K562 (cell line): ENCODE results near the gene RAI1. TPM values are rescaled to one million over a fixed set of nuclear protein-coding genes. Genes with fewer than 3 reads are reported as not detected.
"Not testable (repeated sequence)": the region's sequence is repeated elsewhere in the genome, so short reads cannot be mapped to it uniquely, and the experiment has no call there.

ENCODE experiments used
- ATAC-seq: fragments of 200-7000 bp; cut with Tn5 transposase; 3 replicates; pipeline ENCODE4 v1.9.1; 2020; ENCODE audit warnings: moderate library complexity
- BruUV-seq: library from RNA; stranded (reverse); fragments of 400-500 nt; replicated peaks from 2 replicates; lab custom pipeline; 2021; lab: Mats Ljungman, UMichigan
- CTCF ChIA-PET: fragments of 300-600 bp; formaldehyde crosslinking; extraction: SDS; loops from one replicate; lab custom pipeline; 2021; ENCODE audit warnings: low intra/inter-chr PET ratio; lab: Yijun Ruan, JAX
- POLR2A ChIA-PET: fragments of 300-600, 350-650 bp; sonication (Branson Sonifier 250); formaldehyde crosslinking; extraction: SDS; loops from one replicate; lab custom pipeline; 2021; ENCODE audit warnings: antibody characterized with exemption, inconsistent platforms; lab: Yijun Ruan, JAX
- DNase-seq, 4 experiments: peaks; one replicate each; pipeline versions ENCODE4 v3.0.0 to v3.0.0-alpha.2; 2011 to 2018; ENCODE audit warnings: low spot score in 3 of 4, mixed read lengths in 3 of 4; ENCODE audit errors: extremely low read depth in 1 of 4
- FAIRE-seq: peaks from 2 replicates; lab custom pipeline; 2011; peaks lifted over from hg19 to GRCh38; lab: Jason Lieb, UNC
- H2AFZ ChIP-seq: 2 replicates; pipeline ENCODE4 v1.6.0; 2011; ENCODE audit warnings: low read depth, low read length, control low read depth, inconsistent platforms
- H3K27ac ChIP-seq: fragments of 200-600 bp; 3 replicates; pipeline ENCODE4 v1.8.0; 2011; ENCODE audit warnings: low read depth, mild to moderate bottlenecking, control low read depth, inconsistent platforms, low read length, moderate library complexity, mixed read lengths; ENCODE audit errors: extremely low read depth
- H3K27me3 ChIP-seq, 2 experiments: fragments of 300-600 bp in 1 of 2; 2 replicates in 1 of 2; 3 replicates in 1 of 2; pipeline versions ENCODE4 v1.6.0 to v1.8.0; 2011; ENCODE audit warnings: inconsistent platforms in 2 of 2, low read length in 2 of 2, mild to moderate bottlenecking in 1 of 2, mixed read lengths in 1 of 2, moderate library complexity in 1 of 2; ENCODE audit not compliant: control insufficient read depth in 2 of 2, insufficient read depth in 2 of 2
- H3K36me3 ChIP-seq: fragments of 300-600 bp; 3 replicates; pipeline ENCODE4 v1.8.0; 2011; ENCODE audit warnings: mild to moderate bottlenecking, low read length, inconsistent platforms; ENCODE audit not compliant: control insufficient read depth, insufficient read depth
- H3K4me1 ChIP-seq, 2 experiments: fragments of 200-600 bp in 1 of 2; replicated peaks in 1 of 2; 2 replicates in 1 of 2; 3 replicates in 1 of 2; pipeline versions ENCODE4 v1.5.1 to v1.8.0; 2011; ENCODE audit warnings: inconsistent platforms in 2 of 2, low read length in 2 of 2, mild to moderate bottlenecking in 1 of 2, mixed read lengths in 1 of 2, moderate library complexity in 1 of 2; ENCODE audit not compliant: control insufficient read depth in 2 of 2, insufficient read depth in 2 of 2
- H3K4me2 ChIP-seq: 2 replicates; pipeline ENCODE4 v1.6.1; 2011; ENCODE audit warnings: low read length, control low read depth, inconsistent platforms, mixed read lengths; ENCODE audit not compliant: insufficient read depth
- H3K4me3 ChIP-seq: fragments of 200-600 bp; sonication (generic), shearing (Covaris generic); 2 replicates; pipeline ENCODE4 v1.5.1; 2016; ENCODE audit warnings: control low read depth, inconsistent platforms
- H3K79me2 ChIP-seq: fragments of 200-600 bp; 3 replicates; pipeline ENCODE4 v1.8.0; 2011; ENCODE audit warnings: low read length, inconsistent platforms; ENCODE audit not compliant: control insufficient read depth, insufficient read depth
- H3K9ac ChIP-seq, 2 experiments: 2 replicates each; pipeline versions ENCODE4 v1.6.0 to v1.6.1; 2011; ENCODE audit warnings: low read depth in 2 of 2, low read length in 2 of 2, control low read depth in 1 of 2, inconsistent platforms in 1 of 2, mild to moderate bottlenecking in 1 of 2, mixed read lengths in 1 of 2; ENCODE audit not compliant: insufficient read depth in 1 of 2
- H3K9me1 ChIP-seq: one replicate; pipeline ENCODE4 v1.6.0; 2011; ENCODE audit warnings: inconsistent platforms, mild to moderate bottlenecking, low read length, moderate library complexity; ENCODE audit not compliant: control insufficient read depth, insufficient read depth
- H3K9me3 ChIP-seq: replicated peaks from 2 replicates; pipeline ENCODE4 v1.5.1; 2011; ENCODE audit warnings: low read depth, low read length, inconsistent platforms; ENCODE audit not compliant: control insufficient read depth, insufficient read depth
- H4K20me1 ChIP-seq: replicated peaks from 2 replicates; pipeline ENCODE4 v1.6.1; 2011; ENCODE audit warnings: low read length, inconsistent platforms, mixed read lengths; ENCODE audit not compliant: control insufficient read depth, insufficient read depth
- BCOR ChIP-seq: fragments of 450-650 bp; IDR thresholded peaks from 2 replicates; pipeline ENCODE4 v1.6.1; 2016
- FOXK1 ChIP-seq: sonication (generic); formaldehyde crosslinking; IDR thresholded peaks from 2 replicates; pipeline ENCODE4 v1.8.0; 2022; ENCODE audit warnings: missing genetic modification reagents, mild to moderate bottlenecking, borderline replicate concordance
- RBM25 ChIP-seq: fragments of 200-400 bp; formaldehyde crosslinking; IDR thresholded peaks from 2 replicates; pipeline ENCODE4 v1.6.1; 2018; ENCODE audit warnings: low read length, low read depth, moderate library complexity; ENCODE audit not compliant: severe bottlenecking
- ZNF146 ChIP-seq: IDR thresholded peaks from one replicate; pipeline ENCODE4 v1.6.1; 2018; ENCODE audit warnings: missing compliant biosample characterization; ENCODE audit not compliant: unreplicated experiment
- WGBS: fragments of 100-300 bp; shearing (Covaris generic); methylation state at CpG from one replicate; pipeline ENCODE4 v1.1.6; 2016; ENCODE audit warnings: low coverage, mixed read lengths; ENCODE audit not compliant: insufficient coverage; ENCODE audit errors: missing lambda C conversion rate; 5-methylcytosine and 5-hydroxymethylcytosine counted together
- in situ Hi-C: fragments of 300-500 bp; cut with MboI; formaldehyde crosslinking; loops from 4 replicates; pipeline ENCODE4 v1.15.0; 2018; ENCODE audit warnings: inconsistent platforms, mixed read lengths
- intact Hi-C: fragments of 100-400 bp; cut with micrococcal nuclease; formaldehyde crosslinking; loops from 2 replicates; pipeline ENCODE4 v1.14.2; 2022
- polyA plus RNA-seq, 8 experiments: library from polyadenylated mRNA; depleted of rRNA in 4 of 8; stranded (reverse) in 5 of 8; unstranded in 3 of 8; fragments of >200 nt; fragmentation: Nextera tagmentation in 2 of 8; fragmentation: Illumina TruSeq in 1 of 8; extraction: Ambion mirVana in 2 of 8; extraction: Trizol in 1 of 8; gene quantifications; 2 replicates each; pipeline versions ENCODE4 v1.2.1 to v1.2.3, GENCODE V29; 2011 to 2014; ENCODE audit warnings: inconsistent platforms in 1 of 8, missing spikeins in 1 of 8
- total RNA-seq, 7 experiments: library from RNA; depleted of rRNA in 6 of 7; stranded (reverse); fragments of >200 nt in 6 of 7; fragmentation: Illumina TruSeq in 2 of 7; extraction: Trizol in 2 of 7; gene quantifications; 2 replicates each; pipeline versions ENCODE4 v1.2.1 to v1.2.3, GENCODE V29; 2011 to 2021; ENCODE audit warnings: low replicate concordance in 1 of 7
- TF ChIP-seq, protein P1 (sequence below): fragments of 250-450 bp; sonication (Bioruptor Pico); IDR thresholded peaks from 2 replicates; pipeline ENCODE4 v1.5.0; 2021
- TF ChIP-seq, protein P2 (sequence below), 2 experiments: fragments of 450-650 bp; IDR thresholded peaks; 2 replicates each; pipeline ENCODE4 v1.6.1; 2016

Gene RAI1
- total and polyA plus RNA-seq, 9 of the 15 experiments (the other 6 are each of a cell fraction or from before 2014, with no cell fraction given), result 0.68 to 19.9 (median 5.5) TPM

DNA sequence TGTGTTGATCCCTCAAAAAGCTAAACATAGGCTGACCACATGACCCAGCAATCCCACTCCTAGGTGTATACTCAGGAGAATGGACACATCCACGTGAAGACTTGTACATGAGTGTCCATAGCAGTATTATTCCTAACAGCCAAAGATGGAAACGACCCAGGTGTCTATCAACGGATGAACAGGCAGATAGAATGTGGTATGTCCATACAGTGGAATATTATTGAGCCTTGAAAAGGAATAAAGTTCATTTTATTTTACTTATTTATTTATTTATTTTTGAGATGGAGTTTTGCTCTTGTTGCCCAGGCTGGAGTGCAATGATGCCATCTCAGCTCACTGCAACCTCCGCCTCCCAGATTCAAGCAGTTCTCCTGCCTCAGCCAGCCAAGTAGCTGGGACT is 36.1 kb upstream of the RAI1 start:
- POLR2A ChIA-PET, result not testable (repeated sequence)
- WGBS, result 3% methylated on average over 4 of the region's 4 CpGs

DNA sequence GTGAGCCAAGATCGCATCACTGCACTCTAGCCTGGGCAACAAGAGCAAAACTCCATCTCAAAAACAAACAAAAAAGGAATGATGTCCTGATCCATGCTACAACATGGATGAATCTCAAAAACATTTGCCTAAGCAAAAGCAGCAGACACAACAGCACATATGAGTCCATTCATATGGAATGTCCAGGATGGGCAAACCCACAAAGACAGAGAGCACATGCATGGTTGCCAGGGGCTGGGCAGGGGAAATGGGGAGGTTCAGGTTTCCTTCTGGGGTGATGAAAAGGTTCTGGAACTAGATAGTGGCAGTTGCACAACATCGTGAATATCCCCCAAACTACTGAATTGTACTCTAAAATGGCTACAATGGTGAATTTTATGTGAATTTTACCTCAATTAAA is 35.3 kb upstream of the RAI1 start:
- H3K27me3 ChIP-seq, result peaks cover 5 to 13% of the 10 kb centered on the region in 2 experiments; a peak in 4 of 5 replicates
- no peak for DNase-seq
- FAIRE-seq, result no peak
- 14% methylated on average over 1 of the region's 2 CpGs for WGBS
- no peak overlapping the region for H3K9ac ChIP-seq
- in situ Hi-C loops (loop anchor here (25.0 kb wide), 1 partner anchor 659 kb away; no protein-coding TSS in a partner anchor), intact Hi-C loops (no loop called here)
- no peaks in the 10 kb centered on the region for H3K36me3 ChIP-seq
- no peaks in the 10 kb centered on the region for H3K9me1 ChIP-seq
- no peak for ATAC-seq
- CTCF ChIA-PET, result no interaction called here
- H3K4me2 ChIP-seq, result no peak overlapping the region
- TF ChIP-seq, protein P1, sequence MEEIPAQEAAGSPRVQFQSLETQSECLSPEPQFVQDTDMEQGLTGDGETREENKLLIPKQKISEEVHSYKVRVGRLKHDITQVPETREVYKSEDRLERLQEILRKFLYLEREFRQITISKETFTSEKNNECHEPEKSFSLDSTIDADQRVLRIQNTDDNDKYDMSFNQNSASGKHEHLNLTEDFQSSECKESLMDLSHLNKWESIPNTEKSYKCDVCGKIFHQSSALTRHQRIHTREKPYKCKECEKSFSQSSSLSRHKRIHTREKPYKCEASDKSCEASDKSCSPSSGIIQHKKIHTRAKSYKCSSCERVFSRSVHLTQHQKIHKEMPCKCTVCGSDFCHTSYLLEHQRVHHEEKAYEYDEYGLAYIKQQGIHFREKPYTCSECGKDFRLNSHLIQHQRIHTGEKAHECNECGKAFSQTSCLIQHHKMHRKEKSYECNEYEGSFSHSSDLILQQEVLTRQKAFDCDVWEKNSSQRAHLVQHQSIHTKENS (CRISPR knock-in tag), result no peak
- TF ChIP-seq, protein P2, sequence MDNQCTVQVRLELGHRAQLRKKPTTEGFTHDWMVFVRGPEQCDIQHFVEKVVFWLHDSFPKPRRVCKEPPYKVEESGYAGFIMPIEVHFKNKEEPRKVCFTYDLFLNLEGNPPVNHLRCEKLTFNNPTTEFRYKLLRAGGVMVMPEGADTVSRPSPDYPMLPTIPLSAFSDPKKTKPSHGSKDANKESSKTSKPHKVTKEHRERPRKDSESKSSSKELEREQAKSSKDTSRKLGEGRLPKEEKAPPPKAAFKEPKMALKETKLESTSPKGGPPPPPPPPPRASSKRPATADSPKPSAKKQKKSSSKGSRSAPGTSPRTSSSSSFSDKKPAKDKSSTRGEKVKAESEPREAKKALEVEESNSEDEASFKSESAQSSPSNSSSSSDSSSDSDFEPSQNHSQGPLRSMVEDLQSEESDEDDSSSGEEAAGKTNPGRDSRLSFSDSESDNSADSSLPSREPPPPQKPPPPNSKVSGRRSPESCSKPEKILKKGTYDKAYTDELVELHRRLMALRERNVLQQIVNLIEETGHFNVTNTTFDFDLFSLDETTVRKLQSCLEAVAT (IDR thresholded peaks at IDR 0.05), result no peak
- TF ChIP-seq FOXK1 (CRISPR knock-in tag), result no peak
- no TSS peak for BruUV-seq
- no peak overlapping the region for H3K27ac ChIP-seq
- no peak overlapping the region for H2AFZ ChIP-seq
- H4K20me1 ChIP-seq, result no peaks in the 10 kb centered on the region
- H3K9me3 ChIP-seq, result no peaks in the 10 kb centered on the region
- H3K4me3 ChIP-seq, result no peak overlapping the region
- H3K4me1 ChIP-seq, result no peaks in the 10 kb centered on the region; a peak in 1 of 5 replicates
- H3K79me2 ChIP-seq, result no peaks in the 10 kb centered on the region
- POLR2A ChIA-PET, result no interaction called here

More for the DNA sequence above, 36.1 kb upstream of the RAI1 start:
- H3K4me2 ChIP-seq, CTCF ChIA-PET, BruUV-seq, H3K9me1 ChIP-seq, H3K79me2 ChIP-seq, H2AFZ ChIP-seq, DNase-seq, H3K9me3 ChIP-seq, H4K20me1 ChIP-seq, H3K4me1 ChIP-seq, H3K9ac ChIP-seq, intact Hi-C loops, ATAC-seq, H3K27ac ChIP-seq, FAIRE-seq, H3K4me3 ChIP-seq, H3K36me3 ChIP-seq: not testable (repeated sequence)
- TF ChIP-seq ZNF146 (CRISPR knock-in tag) (peak; percentile 88), RBM25 (peak; percentile 61), BCOR (0 out of 2 replicates have a peak, but pooled peaks have one; percentile 10)
- peaks cover 5 to 13% of the 10 kb centered on the region in 2 experiments; a peak in 4 of 5 replicates for H3K27me3 ChIP-seq
- in situ Hi-C loops, result loop anchor here (25.0 kb wide), 1 partner anchor 658 kb away; no protein-coding TSS in a partner anchor
